ENCODE measurements around the gene URI1.

URI1 gene

GRCh38 chr19:30061223-30062064, 119.4 kb downstream of the URI1 start:
- no peak for DNase-seq

- no peak for DNase-seq
Measured at GRCh38 chr19:30062065-30062906, 120.2 kb downstream of the URI1 start.

GRCh38 chr19:30062907-30063649, 121.0 kb downstream of the URI1 start:
- DNase-seq = no peak

- no peak for DNase-seq
Measured at GRCh38 chr19:30063650-30064347, 121.8 kb downstream of the URI1 start.

- no peak for DNase-seq
Measured at GRCh38 chr19:30064348-30064699, 122.3 kb downstream of the URI1 start.

- no peak for DNase-seq
Measured at GRCh38 chr19:30064771-30065494, 122.9 kb downstream of the URI1 start.

GRCh38 chr19:30065680-30066606, 123.9 kb downstream of the URI1 start:
- DNase-seq = no peak

Measured in NCI-H524 treated with DMSO at 0.1 percent for 48 hours (cell line).